GM18873 (cell line): ENCODE results near the gene KRT81.
"Not testable (repeated sequence)": the region's sequence is repeated elsewhere in the genome, so short reads cannot be mapped to it uniquely, and the experiment has no call there.

ENCODE experiments used
- ATAC-seq: cut with Tn5 transposase; IDR thresholded peaks from one replicate; pipeline ENCODE4 v1.9.1; 2021; ENCODE audit warnings: mild to moderate bottlenecking, moderate library complexity, moderate number of reproducible peaks; ENCODE audit not compliant: unreplicated experiment, low FRiP score

KRT81 gene

DNA sequence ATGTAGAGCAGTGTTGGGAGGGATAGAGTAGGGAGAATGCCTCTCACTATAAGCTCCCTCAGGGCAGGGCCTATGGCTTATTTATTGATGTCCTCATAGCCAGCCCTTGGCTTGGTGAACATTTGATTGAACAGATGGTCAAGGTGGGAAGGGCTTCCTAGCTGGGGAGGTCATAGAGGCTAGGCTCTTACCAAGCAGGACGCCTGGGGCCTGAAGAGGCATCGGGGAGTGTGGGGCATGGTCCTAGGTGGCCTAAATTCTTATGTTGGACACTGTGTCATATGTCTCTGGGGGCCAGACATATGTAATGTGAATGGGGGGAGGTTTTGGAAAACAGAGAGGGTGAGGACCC lies 34.8 kb downstream of the KRT81 start:
- no peak for ATAC-seq

DNA sequence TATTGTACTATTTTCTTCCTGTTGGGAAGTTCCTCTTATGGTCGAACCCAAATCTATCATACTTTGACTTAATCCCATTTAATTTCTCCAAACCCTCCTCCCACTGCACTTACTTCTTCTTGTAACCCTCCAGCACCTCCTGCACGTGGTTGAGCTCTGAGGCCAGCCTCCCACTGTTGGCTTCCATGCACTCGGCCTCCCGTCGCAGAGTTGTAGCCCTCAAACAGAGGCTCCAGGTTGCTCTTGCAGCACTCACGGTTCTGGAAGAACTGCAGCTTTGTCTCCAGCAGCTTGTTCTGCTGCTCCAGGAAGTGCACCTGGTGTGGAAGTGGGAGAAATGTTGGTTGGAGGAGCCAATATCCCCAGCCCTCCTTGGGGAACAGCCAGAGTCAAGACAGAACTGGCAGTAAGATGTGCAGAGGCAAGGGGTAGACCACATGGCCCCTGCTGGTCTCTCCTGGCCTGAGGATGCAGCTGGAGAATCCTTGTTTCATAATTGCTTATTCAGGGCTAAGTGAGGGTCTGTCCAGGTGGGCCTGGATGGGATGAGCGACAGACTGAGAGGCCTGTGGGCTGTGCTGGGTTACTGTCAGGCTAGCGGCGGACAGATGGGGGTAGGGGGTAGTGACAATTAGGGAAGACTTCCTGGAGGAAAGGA lies 35.3 kb downstream of the KRT81 start:
- no peak for ATAC-seq

DNA sequence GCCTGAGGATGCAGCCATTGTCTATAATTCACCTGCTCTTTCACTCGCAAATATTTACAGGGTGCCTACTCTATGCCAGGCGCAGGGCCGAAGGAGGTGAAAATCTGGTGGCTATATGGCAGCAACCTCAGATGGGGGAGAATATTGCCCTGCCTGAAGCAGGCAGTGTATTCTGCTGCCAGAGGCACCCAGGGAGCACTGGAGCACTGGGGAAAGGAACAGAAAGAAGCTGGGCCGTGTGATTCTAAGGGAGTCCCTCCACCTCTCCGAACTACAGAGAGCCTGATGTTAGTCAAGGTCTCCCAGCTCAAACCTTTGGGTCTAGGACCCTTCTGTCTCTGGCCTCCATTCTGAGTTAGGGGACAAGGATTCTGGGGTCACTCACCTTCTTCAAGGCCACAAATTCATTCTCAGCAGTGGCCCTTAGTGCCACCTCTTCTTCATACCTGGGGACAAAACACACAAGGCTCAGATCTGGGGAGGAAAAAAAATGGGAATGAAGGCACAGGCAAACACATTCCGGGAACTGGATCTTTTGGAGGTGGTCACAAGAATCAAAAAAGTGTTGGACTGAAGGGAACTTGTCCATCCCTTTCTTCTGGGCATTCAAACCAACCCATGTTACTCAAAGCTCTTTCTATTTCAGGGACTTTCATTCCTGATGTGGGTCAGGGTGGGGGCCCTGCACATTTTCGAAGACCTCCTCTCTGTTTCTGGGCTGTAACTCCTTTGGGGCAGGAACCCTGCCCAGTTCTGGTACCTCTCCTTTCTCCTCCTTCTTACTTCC lies 36.2 kb downstream of the KRT81 start:
- no peak for ATAC-seq

DNA sequence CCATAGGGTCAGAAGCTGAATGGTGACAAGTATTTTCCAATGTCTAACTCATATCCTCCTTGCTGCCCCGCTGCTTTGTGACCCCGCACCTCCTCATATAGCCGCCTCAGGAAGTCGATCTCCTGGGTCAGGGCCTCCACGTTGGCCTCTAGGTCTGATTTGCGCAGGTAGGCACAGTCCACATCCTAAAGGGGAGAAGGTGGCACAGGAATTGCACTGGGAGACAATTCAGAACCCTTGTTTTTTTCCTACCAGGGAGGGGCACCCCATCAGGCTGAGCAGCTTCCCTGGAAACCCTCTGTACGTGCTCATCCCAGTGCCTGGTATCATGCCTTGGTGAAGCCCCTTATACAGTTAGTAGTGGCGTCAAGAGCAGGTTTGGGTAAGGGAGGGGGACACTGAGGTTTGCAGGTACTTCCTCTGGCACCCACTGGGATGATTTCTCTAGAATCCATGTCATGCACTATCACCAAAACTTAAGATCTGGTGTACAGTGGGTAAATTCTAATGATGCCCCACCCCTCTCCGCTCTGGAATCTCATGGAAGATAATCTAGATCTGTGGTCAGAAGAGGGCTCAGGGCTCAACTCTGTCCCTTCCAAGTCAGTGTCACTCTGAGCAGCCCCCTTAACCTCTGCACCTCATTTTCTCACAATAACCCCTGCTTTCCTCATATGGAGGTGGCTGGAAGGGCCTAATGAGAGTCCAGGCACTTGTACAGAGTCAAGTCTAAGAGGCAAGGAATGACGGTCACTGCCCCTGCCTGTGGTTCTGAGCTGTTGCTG lies 37.0 kb downstream of the KRT81 start:
- no peak for ATAC-seq

DNA sequence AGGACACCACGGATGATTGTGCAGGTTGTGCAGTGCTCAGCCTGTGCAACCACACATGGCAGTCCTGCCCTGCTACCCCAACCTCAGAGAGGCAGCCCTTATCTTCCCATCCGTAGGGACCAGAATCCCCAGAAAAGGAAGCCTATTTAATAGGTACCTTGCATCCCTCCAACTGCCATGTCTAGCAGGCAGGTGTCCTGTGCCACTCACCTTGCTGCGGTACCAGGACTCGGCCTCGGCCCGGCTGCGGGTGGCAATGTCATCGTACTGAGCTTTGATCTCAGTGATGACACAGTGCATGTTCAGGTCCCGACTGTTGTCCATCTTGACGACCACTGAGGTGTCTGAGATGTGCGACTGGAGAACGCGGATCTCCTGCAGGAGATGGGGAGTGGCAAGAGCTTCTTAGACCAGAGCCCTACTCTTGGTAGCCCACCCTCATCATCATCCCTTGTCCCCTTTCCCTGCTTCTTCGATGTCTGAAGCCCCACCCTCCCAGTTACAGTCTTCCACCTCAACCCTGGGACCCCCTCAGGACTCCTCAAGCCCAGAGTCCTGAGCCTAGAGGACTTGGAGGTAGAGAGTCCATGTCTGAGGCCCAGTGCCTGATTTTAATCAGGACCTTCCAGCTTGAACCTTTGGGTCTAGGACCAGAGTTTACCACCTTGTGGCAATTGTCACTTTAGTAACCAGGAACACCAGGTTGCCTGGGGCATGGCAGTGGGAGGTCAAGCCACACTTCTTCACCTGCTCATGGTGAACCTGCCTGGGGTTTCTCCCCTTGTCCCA lies 37.7 kb downstream of the KRT81 start:
- no peak for ATAC-seq

DNA sequence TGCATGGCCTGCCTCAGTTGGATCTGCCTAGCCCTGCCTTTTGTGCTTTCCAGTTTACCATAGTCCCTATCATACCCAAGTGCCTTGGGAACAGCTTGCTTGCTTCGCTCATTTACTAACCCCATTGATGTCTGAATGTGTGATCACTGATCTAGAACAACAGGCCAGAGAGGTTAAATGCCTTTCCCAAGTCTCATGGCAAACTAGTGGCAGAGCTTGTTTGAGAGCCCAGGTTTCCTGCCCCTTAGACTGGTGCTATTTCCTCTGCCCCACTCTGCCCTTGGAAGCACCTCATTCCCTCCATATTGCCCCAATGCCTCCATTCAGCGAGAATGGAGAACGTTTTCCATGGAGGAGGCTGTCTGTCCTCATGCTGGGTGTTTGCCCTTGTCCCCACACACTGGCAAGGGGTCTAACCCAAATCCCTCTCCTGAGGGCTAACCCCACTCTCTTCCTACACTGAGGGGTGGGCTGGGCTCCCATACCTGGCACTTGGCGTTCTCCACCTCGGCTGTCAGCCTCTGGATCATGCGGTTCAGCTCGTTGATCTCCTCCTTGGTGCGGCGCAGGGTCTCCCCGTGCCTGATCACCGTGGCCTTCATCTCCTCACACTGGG lies 38.5 kb downstream of the KRT81 start:
- no peak for ATAC-seq

DNA sequence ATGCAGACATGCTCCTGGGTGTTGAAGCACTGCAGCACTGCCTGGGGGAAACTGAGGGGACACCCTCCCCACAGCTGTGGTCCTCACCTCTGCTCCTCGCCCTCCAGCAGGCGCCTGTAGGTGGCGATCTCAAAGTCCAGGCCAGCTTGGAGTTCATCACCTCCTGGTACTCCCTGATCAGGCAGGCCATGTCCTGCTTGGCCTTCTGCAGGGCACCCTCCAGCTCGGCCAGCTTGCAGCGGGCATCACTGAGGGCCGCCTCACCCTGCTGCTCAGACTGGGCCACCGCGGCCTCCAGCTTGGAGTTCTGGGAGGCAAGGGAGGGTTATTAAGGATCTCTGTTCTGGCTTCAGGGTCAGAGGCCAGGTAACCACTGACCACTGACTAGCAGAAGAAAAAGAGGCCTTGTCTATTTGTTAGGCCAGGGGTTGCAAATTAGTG lies 39.1 kb downstream of the KRT81 start:
- ATAC-seq, result not testable (repeated sequence)

DNA sequence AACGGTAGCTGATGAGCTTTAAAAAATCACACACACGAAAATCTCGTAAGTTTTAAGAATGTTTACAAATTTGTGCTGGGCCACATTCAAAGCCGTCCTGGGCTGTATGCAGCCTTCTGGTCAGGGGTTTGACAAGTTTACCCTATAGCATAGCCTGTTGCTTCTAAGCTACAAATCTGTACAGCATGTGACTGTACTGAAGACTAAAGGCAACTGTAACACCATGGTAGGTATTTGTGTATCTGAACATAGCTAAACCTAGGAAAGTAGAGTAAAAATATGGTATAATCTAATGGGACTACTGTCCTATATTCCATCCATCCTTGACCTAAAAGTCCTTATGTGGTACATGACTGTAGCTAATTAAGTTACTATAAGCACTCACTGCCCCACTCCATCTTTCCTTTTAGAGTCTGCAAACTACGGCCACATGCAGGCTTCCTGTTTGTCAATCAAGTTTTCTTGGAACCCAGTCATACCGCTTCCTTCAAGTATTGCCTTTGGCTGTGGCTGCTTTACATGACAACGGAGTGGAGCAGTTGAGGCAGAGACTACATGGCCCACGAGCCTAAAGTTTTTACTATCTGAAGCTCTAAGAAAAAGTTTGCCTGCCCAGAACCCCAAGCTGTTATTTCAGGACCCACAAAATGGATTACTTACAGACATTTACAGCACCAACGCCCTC lies 39.8 kb downstream of the KRT81 start:
- ATAC-seq, result no peak

DNA sequence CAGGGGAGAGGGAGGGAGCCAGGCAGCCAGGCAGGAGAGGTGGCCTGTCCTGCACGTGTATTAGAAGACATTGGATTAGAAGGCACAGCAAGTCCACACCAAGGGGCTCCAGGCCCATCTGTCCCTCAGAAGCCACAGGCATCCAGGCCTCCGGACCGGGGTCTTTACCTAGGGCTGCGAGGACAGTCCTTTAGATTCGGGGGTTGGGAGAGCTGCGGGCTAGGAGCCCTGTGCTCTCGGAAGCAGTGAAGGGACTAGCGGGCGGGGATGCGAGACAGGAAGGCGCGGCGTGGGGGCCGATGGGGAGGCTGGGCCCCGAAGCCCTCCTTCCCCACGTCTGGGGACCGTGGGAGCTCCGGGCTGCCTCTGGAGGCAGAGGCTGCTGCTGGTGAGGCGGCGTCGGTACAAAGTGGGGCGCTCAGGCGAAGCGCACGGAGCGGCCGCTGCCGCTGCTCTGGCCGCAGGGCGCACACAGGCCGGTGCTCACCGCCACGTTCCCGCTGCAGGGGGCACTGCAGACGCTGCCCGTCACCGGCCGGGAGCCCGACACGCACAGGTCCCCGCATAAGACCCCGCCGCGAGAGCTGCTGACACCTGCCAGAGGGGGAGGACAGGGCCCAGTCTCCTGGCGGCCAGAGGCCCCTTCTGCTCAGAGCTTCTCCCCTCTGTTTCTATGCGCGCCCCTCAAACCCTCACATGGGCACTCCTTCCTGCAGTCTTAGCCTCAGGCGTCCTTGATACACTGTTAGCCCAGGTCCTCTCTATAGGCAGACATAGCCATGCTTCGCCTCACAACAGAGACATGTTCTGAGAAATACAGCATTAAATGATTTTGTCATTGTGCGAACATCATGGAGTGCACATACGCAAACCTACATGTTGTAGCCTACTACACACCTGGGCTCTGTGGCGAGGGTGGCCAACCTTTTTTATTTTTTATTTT lies 41.0 kb downstream of the KRT81 start:
- no peak for ATAC-seq

DNA sequence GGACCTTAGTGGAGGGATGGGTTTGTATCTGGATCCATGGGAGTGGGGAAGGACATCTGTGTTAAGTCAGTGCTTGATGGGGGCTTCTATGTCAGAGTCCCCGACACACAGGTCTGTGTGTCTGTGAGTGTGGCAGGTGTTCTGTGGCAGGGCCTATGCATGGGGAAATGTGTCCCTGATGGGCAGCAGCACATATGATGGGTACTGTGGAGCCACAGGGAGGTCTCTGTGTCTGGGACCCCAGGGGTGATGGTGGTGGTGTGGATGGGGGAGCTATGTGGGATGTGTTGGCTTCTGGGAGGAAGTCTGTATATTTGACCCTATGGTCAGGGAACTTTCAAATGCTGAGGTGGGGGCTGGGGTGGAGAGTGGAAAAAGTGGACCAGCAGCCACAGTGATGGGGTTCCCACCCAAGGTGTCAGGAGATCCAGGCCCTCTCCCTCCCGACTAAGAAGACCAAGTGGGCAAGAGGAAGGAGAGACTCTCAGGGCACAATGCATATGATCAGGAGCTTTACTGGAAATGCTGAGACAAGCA lies 41.8 kb downstream of the KRT81 start:
- ATAC-seq, result no peak

DNA sequence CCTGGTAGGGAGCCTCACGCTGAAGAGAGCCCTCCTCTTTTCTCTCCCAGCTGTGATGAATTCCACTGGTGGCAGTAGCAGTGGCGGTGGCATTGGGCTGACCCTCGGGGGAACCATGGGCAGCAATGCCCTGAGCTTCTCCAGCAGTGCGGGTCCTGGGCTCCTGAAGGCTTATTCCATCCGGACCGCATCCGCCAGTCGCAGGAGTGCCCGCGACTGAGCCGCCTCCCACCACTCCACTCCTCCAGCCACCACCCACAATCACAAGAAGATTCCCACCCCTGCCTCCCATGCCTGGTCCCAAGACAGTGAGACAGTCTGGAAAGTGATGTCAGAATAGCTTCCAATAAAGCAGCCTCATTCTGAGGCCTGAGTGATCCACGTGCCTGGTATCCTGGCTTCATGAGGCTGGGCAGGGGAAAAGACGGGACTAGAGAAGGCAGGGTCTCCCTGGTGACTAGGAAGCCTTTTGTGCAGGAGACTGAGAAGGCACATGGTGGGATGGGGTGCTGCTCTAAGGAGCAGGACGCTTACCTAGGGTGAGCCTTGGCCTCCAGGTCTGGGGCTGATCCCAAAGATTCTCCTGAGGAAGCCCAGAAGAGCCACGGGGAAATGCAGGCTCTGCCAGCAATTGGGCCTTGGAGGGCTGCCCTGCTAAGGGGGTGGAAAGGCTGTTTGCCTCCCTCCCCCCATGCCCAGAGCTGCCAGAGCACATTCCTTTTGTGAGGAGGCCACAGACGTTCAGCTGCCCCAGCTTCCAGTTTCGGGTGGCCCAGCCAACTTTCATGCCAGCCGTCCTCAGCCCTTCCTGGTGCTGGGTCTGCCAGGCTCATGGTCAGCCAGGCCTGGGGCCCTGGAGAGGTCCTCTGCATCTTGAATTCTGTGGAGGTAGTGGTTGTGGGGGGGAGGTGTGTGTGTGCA lies 42.5 kb downstream of the KRT81 start:
- ATAC-seq, result no peak

DNA sequence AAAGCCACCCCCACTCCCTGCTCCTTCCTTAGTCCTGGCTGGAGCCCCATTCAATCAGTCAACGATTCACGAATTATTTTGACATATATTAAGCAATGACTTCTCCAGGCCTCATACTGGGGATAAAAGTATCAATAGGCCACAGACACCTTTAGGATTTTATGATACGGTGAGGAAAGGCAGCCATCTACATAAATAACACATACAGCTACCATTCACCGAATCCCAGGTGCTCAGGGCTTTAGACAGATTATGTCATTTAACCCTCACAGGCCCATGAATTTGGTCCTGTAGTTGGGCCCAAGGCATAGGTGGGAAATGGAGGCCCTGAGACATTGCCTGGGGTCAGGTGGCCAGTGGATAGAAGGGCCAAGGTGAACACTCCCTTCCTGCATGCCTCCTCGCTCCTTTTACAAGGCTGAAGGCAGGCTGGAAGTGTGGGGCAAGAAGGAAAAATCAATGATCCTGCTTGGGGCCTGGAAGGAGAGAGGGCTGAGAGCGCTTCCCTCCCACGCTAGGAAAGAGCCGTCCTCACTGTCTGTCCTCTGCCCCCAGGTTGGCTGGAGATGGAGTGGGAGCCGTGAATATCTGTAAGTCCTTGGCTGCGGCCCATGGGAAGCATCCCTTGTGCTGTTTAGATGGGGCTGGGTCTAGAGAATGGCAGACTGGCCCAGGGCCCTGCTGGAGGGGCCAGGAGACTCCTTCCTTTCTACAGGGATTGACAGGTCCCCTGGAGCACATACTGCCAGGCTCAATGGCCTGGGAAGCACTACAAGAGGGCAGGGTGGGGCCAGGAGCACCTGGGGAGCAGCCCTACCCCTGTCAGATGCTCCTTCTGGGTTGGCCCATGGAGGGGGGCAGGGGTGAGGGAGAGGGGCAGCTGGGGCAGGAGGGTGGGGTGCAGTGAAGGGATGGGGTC lies 43.5 kb downstream of the KRT81 start:
- no peak for ATAC-seq

DNA sequence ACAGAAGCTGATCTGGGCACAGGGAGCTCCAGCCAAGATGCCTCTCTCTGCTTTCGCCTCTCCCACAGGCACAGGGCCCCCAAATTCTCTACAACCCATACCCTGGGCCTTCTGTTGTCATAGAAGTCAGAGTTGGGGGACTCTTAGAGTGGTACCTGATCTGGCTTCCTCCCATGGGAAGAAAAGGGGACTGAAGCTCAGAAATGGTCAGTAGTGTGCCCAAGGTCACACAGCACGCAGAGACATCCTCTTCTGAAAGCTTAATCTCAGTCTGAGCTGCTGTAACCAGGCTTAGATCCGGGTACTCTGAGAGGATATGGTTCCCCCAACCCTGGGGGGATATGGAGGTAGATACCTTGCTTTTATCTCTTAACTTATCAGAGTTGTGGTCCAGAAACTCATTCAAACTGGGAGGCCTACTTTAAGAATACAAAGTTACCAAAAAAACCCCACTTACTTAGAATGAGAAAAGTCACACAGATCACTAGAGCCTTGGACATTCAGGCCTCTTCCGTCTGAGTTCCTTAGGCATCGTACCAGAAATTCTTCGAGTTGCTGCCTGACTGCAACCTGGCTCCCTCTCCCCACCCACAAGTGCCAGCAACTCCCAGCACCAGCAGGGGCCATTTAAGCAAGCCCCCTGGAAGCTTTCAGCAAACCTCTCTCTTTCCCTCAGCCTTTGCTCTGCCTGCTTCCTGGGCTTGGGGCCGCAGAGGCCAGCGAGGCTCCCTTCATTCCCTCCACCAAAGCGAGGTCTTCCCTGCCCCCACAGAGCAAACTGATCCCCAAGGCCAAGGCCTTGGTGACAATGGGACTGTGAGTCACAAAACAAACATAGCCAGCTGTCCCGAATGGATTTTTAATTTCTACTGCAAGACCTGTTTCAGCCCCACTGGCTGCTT lies 44.4 kb downstream of the KRT81 start:
- ATAC-seq, result no peak

DNA sequence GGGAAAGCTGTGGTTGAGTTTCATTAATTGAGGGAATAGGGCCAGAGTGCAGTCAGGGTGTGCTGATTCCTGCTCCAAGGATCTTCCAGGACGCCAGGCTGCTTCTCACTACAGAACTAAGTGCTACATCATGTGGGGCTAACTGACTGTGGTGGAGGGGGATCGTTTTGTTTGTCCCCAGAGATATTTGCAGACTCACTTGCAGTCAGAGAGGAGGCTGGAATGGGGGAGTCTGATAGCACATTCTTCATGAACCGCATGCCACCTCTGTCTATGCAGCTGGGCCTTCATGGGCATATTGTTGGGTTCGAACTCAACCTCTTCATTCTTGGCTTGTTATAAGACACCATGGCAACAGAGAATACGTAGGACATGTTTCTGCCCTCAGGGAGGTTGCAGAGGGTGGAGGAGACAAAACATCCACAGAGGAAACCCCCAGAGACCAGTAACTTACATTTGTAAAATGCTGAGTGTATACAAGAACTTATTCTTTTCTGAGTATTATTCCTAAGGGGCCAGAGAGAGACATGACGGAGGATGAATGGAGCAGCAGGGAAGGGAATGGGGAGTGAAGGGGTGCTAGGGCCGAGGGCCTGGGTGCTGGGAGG lies 45.3 kb downstream of the KRT81 start:
- ATAC-seq, result no peak
